ENCODE data around the gene RCSD1.

RCSD1 gene, protein sequence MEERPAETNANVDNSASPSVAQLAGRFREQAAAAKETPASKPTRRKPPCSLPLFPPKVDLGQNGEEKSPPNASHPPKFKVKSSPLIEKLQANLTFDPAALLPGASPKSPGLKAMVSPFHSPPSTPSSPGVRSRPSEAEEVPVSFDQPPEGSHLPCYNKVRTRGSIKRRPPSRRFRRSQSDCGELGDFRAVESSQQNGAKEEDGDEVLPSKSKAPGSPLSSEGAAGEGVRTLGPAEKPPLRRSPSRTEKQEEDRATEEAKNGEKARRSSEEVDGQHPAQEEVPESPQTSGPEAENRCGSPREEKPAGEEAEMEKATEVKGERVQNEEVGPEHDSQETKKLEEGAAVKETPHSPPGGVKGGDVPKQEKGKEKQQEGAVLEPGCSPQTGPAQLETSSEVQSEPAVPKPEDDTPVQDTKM

DNA sequence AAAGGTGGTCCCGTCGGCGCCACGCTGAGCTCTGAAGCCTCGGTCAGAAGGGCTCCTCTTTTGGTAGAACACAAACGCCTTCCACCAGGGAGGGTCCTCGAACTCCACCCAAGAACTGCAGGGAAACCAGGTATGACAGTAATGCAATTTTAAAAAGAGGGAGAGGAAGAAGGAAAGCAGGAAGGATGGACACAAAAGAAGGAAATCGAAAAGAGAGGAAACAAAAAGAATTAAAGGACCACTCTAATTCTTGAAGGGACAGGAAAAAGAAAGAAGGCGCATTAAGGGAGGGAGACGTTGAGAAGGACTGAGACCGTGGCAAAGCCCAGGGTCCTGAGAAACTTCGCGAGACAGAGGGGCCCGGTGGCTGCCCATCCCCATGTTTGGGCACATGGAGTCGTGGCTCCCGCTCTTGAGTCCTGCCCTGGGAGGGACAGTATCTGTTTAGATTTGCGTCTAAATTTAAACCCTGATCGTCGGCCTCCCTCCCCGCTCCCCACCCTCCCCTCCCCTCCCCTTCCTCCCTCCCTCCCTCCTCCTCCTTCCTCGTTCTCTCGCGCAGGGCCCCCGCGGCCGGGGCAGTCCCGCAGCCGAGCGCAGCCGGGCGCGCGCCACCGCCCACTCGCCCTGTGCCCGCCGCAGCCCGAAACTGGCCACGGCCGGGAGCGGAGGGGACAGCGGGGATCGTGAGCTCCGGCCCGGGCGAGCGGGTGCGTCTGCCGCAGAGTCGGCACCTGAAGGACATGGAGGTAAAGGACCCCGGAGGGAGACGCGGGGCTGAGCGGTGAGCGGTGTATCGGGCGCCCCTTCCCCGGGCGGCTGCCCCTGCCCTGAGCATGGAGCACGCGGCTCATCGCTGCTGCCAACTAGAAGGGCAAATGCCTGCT is at the start of gene RCSD1:
RCSD1 (plus strand) TSS at position 552 of the 887 bp plus-strand sequence; CDS start at position 744, 192 bp downstream.
- peak within 1 kb of the TSS; percentile 99 for H3K27ac Mint-ChIP-seq
- H3K4me3 Mint-ChIP-seq = peak within 1 kb of the TSS; percentile 96
- peaks cover 4% of the 10 kb centered on the region for H3K9me3 Mint-ChIP-seq (ENCODE audit: low read depth)
- peaks cover 5% of the 10 kb centered on the region for H3K36me3 Mint-ChIP-seq
- H3K4me1 Mint-ChIP-seq (ENCODE audit: low read depth) = peaks cover 72% of the 10 kb centered on the region
- no peaks in the 10 kb centered on the region for H3K27me3 Mint-ChIP-seq

DNA sequence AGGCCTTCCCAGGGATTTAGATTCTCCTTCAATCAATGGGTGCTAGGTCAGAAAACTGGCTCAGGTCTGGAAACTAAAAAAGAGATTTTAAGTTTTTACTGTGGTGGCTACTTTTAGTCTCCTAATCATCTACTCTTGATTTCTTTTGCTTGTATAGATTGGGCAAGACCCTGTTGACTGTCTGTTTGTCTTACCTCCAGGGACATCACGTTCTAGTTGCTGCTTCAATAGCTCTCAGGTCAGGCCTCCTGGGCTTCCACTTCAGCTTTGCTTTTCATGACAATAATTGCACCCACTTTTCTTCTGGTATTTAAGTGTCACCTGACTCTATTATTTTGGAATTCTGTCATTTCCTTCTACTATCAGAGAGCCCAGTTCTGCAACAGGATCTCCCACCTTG is 48.0 kb upstream of the RCSD1 start:
- no peaks in the 10 kb centered on the region for H3K9me3 Mint-ChIP-seq (ENCODE audit: low read depth)
- H3K27ac Mint-ChIP-seq = no peak overlapping the region
- H3K36me3 Mint-ChIP-seq = peaks cover 3% of the 10 kb centered on the region
- no peak overlapping the region for H3K4me3 Mint-ChIP-seq
- H3K27me3 Mint-ChIP-seq = peaks cover 2% of the 10 kb centered on the region
- no peaks in the 10 kb centered on the region for H3K4me1 Mint-ChIP-seq (ENCODE audit: low read depth)

DNA sequence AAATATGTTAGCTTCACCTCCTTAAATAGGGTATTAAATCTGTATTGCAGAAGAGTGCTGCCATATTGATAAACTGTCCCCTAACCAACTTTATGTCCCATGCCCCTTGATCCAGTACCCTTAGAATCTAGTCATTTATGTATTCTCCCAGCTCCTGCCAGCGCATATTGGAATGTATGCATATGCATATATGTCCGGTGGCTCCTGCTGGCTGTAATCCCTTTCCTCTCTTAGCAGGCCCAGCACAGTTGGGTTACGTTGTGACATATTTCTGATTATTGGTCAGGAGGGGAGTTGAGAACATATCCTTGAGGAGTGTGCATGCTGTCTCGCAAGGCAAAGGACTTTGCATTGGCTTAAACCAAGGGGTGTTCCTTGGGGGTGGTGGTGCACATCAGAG is 47.3 kb upstream of the RCSD1 start:
- peaks cover 2% of the 10 kb centered on the region for H3K27me3 Mint-ChIP-seq
- no peak overlapping the region for H3K4me3 Mint-ChIP-seq
- H3K4me1 Mint-ChIP-seq (ENCODE audit: low read depth) = no peaks in the 10 kb centered on the region
- H3K36me3 Mint-ChIP-seq = peaks cover 3% of the 10 kb centered on the region
- no peak overlapping the region for H3K27ac Mint-ChIP-seq
- no peaks in the 10 kb centered on the region for H3K9me3 Mint-ChIP-seq (ENCODE audit: low read depth)

DNA sequence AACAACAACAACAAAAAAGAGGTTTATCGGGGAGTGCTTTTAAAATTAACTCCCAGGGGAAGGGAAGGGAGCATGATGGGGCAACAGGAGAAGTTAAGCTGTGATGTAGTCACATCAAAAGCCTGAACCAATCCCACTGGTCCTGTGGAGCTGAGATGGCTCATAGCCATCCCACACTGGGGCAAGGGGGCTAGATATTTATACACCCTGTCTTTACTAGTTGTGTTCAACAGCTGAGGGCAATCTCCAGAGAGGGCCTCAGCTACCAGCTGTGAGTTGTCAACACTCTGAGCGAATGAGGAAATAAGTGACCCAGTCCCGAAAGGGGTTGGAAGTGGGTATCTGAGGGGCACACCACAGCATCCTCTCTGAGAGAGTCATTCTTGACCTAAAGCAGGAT is 45.5 kb upstream of the RCSD1 start:
- H3K36me3 Mint-ChIP-seq = peaks cover 3% of the 10 kb centered on the region
- H3K27ac Mint-ChIP-seq = no peak overlapping the region
- H3K4me1 Mint-ChIP-seq (ENCODE audit: low read depth) = no peaks in the 10 kb centered on the region
- peaks cover under 1% of the 10 kb centered on the region for H3K27me3 Mint-ChIP-seq
- H3K9me3 Mint-ChIP-seq (ENCODE audit: low read depth) = no peaks in the 10 kb centered on the region
- no peak overlapping the region for H3K4me3 Mint-ChIP-seq

DNA sequence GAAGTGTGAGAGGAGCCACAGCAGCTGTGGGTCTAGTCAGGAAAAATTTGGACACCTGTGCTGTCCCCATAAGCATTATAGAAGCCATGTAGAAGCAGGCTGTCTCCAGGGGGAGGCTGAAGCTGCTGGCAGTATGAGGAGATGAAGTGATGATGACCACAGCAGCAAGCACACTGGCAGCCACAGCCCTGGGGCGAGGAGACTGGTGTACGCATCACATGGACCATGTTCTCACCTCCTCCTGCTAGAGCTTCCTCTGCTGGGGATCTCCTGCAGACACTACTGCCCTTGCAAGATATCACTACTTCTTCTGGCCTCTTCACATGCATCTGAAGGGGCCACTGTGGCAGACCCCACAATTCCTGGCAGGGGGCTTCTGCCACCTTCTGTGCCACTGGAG is 42.7 kb upstream of the RCSD1 start:
- no peaks in the 10 kb centered on the region for H3K9me3 Mint-ChIP-seq (ENCODE audit: low read depth)
- no peak overlapping the region for H3K4me3 Mint-ChIP-seq
- H3K27me3 Mint-ChIP-seq = no peaks in the 10 kb centered on the region
- no peak overlapping the region for H3K27ac Mint-ChIP-seq
- peaks cover 3% of the 10 kb centered on the region for H3K36me3 Mint-ChIP-seq
- no peaks in the 10 kb centered on the region for H3K4me1 Mint-ChIP-seq (ENCODE audit: low read depth)

DNA sequence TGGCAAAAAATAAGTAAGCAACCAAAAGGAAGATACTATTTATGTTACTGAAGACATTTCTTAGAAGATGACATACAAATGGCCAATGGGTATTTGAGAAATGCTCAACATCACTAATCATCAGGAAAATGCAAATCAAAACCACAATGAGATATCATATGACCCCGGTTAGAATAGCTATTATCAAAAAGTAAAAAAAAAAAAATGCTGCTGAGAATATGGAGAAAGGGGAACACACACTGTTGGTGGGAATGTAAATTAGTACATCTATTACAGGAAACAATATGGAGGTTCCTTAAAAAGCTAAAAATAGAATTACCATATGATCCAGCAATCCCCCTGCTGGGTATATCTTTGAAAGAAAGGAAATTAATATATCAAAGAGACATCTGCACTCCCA is 42.2 kb upstream of the RCSD1 start:
- Mint-ChIP-seq H3K9me3 (ENCODE audit: low read depth) (no peaks in the 10 kb centered on the region), H3K27ac (no peak overlapping the region), H3K4me3 (no peak overlapping the region), H3K36me3 (peaks cover 3% of the 10 kb centered on the region), H3K27me3 (no peaks in the 10 kb centered on the region), H3K4me1 (ENCODE audit: low read depth) (no peaks in the 10 kb centered on the region)

DNA sequence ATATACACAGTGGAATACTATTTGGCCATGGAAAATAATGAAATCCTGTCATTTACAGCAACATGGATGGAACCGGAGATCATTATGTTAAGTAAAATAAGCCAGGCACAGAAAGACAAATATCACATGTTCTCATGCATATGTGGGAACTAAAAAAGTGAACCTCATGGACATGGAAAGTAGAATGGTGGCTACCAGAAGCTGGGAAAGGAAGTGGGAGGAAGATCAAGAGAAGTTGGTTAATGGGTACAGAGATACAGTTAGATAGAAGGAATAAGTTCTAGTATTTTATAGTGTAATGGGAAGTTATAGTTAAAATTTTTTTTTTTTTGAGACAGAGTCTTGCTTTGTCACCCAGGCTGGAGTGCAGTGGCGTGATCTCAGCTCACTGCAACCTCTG is 41.7 kb upstream of the RCSD1 start:
- H3K27ac Mint-ChIP-seq = no peak overlapping the region
- no peaks in the 10 kb centered on the region for H3K27me3 Mint-ChIP-seq
- peaks cover 3% of the 10 kb centered on the region for H3K36me3 Mint-ChIP-seq
- no peaks in the 10 kb centered on the region for H3K4me1 Mint-ChIP-seq (ENCODE audit: low read depth)
- no peak overlapping the region for H3K4me3 Mint-ChIP-seq
- H3K9me3 Mint-ChIP-seq (ENCODE audit: low read depth) = no peaks in the 10 kb centered on the region

DNA sequence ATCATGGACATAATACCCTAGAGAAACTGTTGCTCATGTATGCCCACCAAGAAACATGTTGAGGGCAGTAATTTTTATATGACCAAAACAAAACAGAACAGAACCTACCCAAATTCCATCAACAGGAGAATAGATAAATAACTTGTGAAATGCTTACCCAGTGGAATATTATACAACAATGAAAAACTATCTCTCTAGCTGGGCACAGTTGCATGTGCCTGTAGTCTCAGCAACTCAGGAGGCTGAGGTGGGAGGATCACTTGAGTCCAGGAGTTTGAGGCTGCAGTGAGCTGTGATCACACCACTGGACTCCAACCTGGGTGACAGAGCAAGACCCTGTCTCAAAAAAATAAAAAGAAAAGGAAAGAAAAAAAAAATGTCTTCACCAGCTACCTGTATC is 37.6 kb upstream of the RCSD1 start:
- Mint-ChIP-seq H3K27ac (no peak overlapping the region), H3K27me3 (no peaks in the 10 kb centered on the region), H3K9me3 (ENCODE audit: low read depth) (no peaks in the 10 kb centered on the region), H3K4me3 (no peak overlapping the region), H3K36me3 (no peaks in the 10 kb centered on the region), H3K4me1 (ENCODE audit: low read depth) (no peaks in the 10 kb centered on the region)

DNA sequence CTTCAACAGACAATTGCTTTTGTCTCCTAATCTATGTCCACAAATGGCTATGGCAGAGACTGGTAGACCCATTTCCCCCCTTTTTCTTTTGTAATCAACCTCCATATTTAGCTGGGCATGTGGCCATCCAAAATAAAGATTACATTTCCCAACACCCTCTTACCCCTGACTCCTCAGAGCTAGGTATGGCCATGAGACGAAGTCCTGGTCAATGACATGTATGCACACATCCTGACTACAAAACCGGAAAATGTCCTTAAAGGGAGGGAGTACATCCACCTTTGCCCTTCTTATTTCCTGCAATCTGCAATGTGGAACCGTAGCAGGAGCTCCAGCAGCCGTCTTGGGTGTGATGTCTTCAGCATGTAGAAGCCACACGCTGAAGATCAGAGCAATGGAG is 36.2 kb upstream of the RCSD1 start:
- Mint-ChIP-seq H3K27me3 (no peaks in the 10 kb centered on the region), H3K27ac (no peak overlapping the region), H3K4me3 (no peak overlapping the region), H3K9me3 (ENCODE audit: low read depth) (no peaks in the 10 kb centered on the region), H3K36me3 (no peaks in the 10 kb centered on the region), H3K4me1 (ENCODE audit: low read depth) (no peaks in the 10 kb centered on the region)

DNA sequence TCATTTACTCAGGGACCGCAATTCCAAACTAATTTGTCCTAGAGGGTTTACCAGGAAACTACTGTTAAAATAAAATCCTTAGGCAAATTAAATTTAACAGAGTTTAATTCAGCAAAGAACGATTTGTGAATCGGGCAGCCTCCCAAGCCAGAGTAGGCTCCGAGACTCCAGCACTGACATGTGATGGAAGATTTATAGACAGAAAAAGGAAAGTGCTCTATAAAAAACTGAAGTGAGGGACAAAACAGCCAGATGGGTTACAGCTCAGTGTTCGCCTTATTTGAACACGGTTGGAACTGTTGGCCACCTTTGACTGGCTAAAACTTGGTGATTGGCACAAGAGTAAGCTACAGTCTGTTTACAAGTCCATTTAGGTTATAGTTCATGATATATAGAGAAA is 35.2 kb upstream of the RCSD1 start:
- Mint-ChIP-seq H3K9me3 (ENCODE audit: low read depth) (no peaks in the 10 kb centered on the region), H3K36me3 (no peaks in the 10 kb centered on the region), H3K27me3 (no peaks in the 10 kb centered on the region), H3K4me3 (no peak overlapping the region), H3K4me1 (ENCODE audit: low read depth) (peaks cover 2% of the 10 kb centered on the region), H3K27ac (no peak overlapping the region)

DNA sequence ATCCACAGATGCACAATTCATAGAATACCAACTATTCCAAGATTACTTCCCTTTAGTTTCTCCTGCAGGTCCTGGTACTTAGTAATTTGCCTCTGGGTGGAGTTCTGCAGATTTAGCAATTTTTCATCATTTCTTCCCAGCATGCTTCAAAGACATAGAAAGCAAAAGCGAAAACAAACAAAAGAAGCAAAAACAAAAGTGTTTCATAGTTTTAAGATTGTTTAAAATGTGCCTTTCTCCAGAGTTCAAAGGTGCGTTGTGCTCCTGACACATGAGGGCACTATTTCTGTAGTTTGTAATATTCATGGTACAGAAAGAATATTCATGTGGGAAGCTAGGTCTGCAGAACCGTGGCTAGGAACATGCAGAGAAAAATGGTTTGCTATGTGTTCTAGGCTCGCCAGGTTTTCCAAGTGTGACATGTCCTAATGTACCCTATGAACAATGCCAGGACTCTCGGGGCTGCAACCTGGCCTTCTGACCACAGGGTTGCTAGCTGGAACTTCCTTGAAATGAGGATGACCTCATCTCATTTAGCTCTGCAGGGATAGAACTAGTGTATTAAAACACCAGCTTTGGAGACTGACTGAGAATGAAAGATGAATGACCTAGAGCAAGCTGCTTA is 30.0 kb upstream of the RCSD1 start:
- H3K27me3 Mint-ChIP-seq = no peaks in the 10 kb centered on the region
- H3K4me3 Mint-ChIP-seq = peak overlapping the region; percentile 54
- H3K36me3 Mint-ChIP-seq = no peaks in the 10 kb centered on the region
- H3K9me3 Mint-ChIP-seq (ENCODE audit: low read depth) = no peaks in the 10 kb centered on the region
- H3K4me1 Mint-ChIP-seq (ENCODE audit: low read depth) = peaks cover 38% of the 10 kb centered on the region
- H3K27ac Mint-ChIP-seq = peak overlapping the region; percentile 36

DNA sequence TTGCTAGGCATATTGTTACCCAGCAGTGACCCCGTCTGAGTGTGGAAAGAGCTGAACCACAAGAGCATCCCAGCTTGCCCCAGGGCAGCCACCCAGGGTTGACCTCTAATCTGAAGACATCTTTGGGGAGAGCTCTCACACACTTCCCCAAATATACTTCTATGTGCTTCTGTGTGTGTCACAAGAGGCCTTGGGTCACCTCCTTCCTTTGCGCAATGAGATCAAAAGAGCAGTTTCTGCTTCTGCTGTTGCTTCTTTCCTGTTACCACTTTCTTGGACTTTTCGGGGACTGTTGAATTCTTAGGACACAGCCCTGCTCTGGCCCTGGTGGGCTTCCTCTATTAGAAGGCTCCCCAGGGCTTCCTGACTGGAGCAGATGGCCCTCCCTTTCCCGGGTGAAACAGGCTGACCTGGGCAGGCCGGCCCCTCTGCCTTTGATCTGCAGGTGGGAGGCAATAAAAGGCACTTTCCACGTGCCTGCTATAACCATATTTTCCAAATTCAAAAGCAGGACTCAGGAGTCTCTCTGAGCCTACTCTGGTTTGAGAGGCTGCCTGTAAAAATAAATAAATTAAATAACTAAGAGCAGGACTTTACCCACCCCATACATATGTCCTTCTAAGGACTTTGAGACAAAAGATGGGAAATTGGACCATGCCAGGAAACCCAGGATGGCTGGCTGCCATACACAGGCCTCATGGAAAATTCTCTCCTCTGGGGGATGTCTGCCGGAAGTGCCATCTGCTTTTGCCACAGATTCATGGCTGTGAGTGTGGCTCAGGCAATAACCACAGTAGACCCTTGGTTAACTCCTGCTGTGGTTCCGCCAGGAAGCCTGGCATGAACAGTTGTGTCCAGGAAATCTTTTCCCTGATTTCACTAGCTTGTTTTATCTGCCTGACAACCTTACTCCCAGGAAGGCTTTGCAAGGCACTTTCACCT is 28.3 kb upstream of the RCSD1 start:
- no peaks in the 10 kb centered on the region for H3K9me3 Mint-ChIP-seq (ENCODE audit: low read depth)
- H3K4me1 Mint-ChIP-seq (ENCODE audit: low read depth) = peaks cover 38% of the 10 kb centered on the region
- H3K27ac Mint-ChIP-seq = peak overlapping the region; percentile 88
- no peaks in the 10 kb centered on the region for H3K27me3 Mint-ChIP-seq
- peaks cover 1% of the 10 kb centered on the region for H3K36me3 Mint-ChIP-seq
- H3K4me3 Mint-ChIP-seq = peak overlapping the region; percentile 53

DNA sequence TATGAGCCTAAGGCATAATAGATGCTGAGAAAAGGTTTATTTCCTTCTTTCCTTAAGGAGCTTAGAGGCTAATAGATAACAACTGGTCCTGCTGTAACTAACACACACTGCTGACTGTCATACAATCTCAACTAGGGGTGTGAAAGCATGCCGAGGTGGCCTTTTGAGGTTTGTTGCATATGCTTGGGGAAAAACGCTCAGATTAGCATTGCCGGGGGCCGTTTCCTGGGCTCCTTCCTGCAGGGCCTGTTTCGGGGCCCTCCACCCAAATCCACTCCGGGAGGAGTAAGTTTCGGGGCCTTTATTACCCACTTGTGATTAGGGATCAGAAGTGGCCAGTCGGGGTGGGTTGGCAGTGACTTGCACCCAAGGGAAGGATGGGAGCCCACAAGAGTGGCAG is 27.2 kb upstream of the RCSD1 start:
- Mint-ChIP-seq H3K4me1 (ENCODE audit: low read depth) (peaks cover 38% of the 10 kb centered on the region), H3K27me3 (no peaks in the 10 kb centered on the region), H3K4me3 (peak overlapping the region; percentile 30), H3K9me3 (ENCODE audit: low read depth) (peaks cover 6% of the 10 kb centered on the region), H3K27ac (peak overlapping the region; percentile 58), H3K36me3 (peaks cover 8% of the 10 kb centered on the region)

DNA sequence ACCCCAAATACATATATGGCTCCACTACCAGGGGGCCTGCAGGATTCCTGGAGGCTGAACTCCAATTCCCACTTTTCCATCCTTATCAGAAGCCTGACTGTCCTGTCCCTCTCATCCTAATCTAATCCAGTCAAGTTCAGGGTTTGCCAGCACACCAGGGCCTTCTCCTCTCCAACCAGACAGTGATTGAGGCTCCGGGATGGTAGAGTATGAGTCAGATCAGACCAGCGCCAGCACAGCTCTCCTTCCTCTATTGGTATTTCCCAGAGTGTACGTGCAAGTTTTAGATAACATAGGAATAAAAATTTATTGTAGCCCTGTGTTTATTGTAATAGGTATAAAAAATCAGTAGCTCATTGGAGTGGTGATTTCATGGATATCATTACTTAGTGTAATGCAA is 24.5 kb upstream of the RCSD1 start:
- Mint-ChIP-seq H3K27me3 (no peaks in the 10 kb centered on the region), H3K4me1 (ENCODE audit: low read depth) (peaks cover 31% of the 10 kb centered on the region), H3K9me3 (ENCODE audit: low read depth) (peaks cover 11% of the 10 kb centered on the region), H3K4me3 (no peak overlapping the region), H3K27ac (no peak overlapping the region), H3K36me3 (peaks cover 12% of the 10 kb centered on the region)

Measured in activated naive CD8-positive, alpha-beta T cell (primary cell).